Panc1 (cell line): ENCODE measurements around the gene CDH16. TPM values are rescaled to one million over a fixed set of nuclear protein-coding genes. Genes with fewer than 3 reads are reported as not detected.
A peak's percentile ranks its signal among the peaks of the same experiment; 100 is the strongest.

ENCODE experiments used
- ATAC-seq: fragments of 200-7000 bp; cut with Tn5 transposase; 2 replicates; pipeline ENCODE4 v1.9.1; 2020; ENCODE audit warnings: mild to moderate bottlenecking, moderate library complexity
- BruUV-seq: library from RNA; stranded (reverse); fragments of 400-500 nt; replicated peaks from 2 replicates; lab custom pipeline; 2021; lab: Mats Ljungman, UMichigan
- CTCF ChIA-PET: fragments of 300-600 bp; sonication (Branson Sonifier 250); formaldehyde crosslinking; loops from one replicate; lab custom pipeline; 2022; ENCODE audit warnings: antibody characterized with exemption; lab: Charles Lee
- POLR2A ChIA-PET: fragments of 300-600 bp; sonication (Branson Sonifier 250); formaldehyde crosslinking; loops from one replicate; lab custom pipeline; 2022; ENCODE audit warnings: antibody characterized with exemption; lab: Charles Lee
- DNase-seq: peaks from one replicate; pipeline ENCODE4 v3.0.0-alpha.2; 2010; ENCODE audit warnings: low read depth, low spot score
- H3K27ac ChIP-seq: 2 replicates; pipeline ENCODE4 v1.5.1; 2011; ENCODE audit warnings: mild to moderate bottlenecking, low read length, inconsistent platforms
- H3K27me3 ChIP-seq: fragments of 200-500 bp; sonication (Bioruptor generic); 2 replicates; pipeline ENCODE4 v1.6.0; 2014; ENCODE audit warnings: low read length, inconsistent platforms; ENCODE audit not compliant: control insufficient read depth, insufficient read depth
- H3K36me3 ChIP-seq: fragments of 200-500 bp; sonication (Bioruptor generic); 2 replicates; pipeline ENCODE4 v1.5.1; 2014; ENCODE audit warnings: inconsistent platforms, mild to moderate bottlenecking, low read length, moderate library complexity; ENCODE audit not compliant: control insufficient read depth, insufficient read depth
- H3K4me1 ChIP-seq: 2 replicates; pipeline ENCODE4 v1.5.1; 2011; ENCODE audit warnings: inconsistent platforms, mild to moderate bottlenecking, low read length, moderate library complexity; ENCODE audit not compliant: control insufficient read depth, insufficient read depth
- H3K4me3 ChIP-seq, 2 experiments: 2 replicates each; pipeline ENCODE4 v1.5.1; 2011 to 2012; ENCODE audit warnings: low read depth in 2 of 2, low read length in 2 of 2, mild to moderate bottlenecking in 2 of 2, inconsistent platforms in 1 of 2, moderate library complexity in 1 of 2
- H3K9me3 ChIP-seq: fragments of 200-500 bp; sonication (Bioruptor generic); 2 replicates; pipeline ENCODE4 v1.5.1; 2014; ENCODE audit warnings: low read depth, mild to moderate bottlenecking, inconsistent platforms, low read length, moderate library complexity; ENCODE audit not compliant: control insufficient read depth, insufficient read depth
- CTCF ChIP-seq: fragments of 450-650 bp; IDR thresholded peaks from 2 replicates; pipeline ENCODE4 v1.5.1; 2017; ENCODE audit warnings: mild to moderate bottlenecking
- POLR2AphosphoS5 ChIP-seq: IDR thresholded peaks from 2 replicates; pipeline ENCODE4 v1.6.1; 2012; ENCODE audit warnings: mild to moderate bottlenecking, low read depth, low read length, moderate library complexity
- REST ChIP-seq, 2 experiments: IDR thresholded peaks; 2 replicates each; pipeline ENCODE4 v1.6.1; 2011 to 2012; ENCODE audit warnings: low read depth in 2 of 2, control low read depth in 1 of 2, low read length in 1 of 2, mild to moderate bottlenecking in 1 of 2, moderate library complexity in 1 of 2; ENCODE audit not compliant: insufficient read depth in 1 of 2
- SIN3A ChIP-seq: IDR thresholded peaks from 2 replicates; pipeline ENCODE4 v1.6.1; 2012; ENCODE audit warnings: low read depth, mild to moderate bottlenecking, low read length, moderate library complexity, borderline replicate concordance; ENCODE audit not compliant: insufficient read depth
- TCF7L2 ChIP-seq: IDR thresholded peaks from 2 replicates; pipeline ENCODE4 v1.6.1; 2011; ENCODE audit warnings: mild to moderate bottlenecking, low read depth, low read length, inconsistent platforms
- in situ Hi-C: cut with HindIII; loops from 2 replicates; pipeline ENCODE4 v1.10.0; 2016; ENCODE audit warnings: low sequenced_read_pairs, low pct_unique_long_range_greater_than_20kb
- intact Hi-C: fragments of 100-400 bp; cut with micrococcal nuclease; formaldehyde crosslinking; loops from one replicate; pipeline ENCODE4 v1.10.0; 2022; ENCODE audit not compliant: unreplicated experiment
- total RNA-seq: library from RNA; stranded (reverse); gene quantifications from one replicate; pipeline ENCODE4 v1.2.1, GENCODE V29; 2021; ENCODE audit not compliant: unreplicated experiment

Gene CDH16
- total RNA-seq, 1 experiment from 2014 or later, result not detected

GRCh38 chr16:66872943-66873684 lies 45.6 kb downstream of the CDH16 start:
- Histone ChIP-seq H3K9me3 (no peaks in the 10 kb centered on the region), H3K4me1 (peaks cover 14% of the 10 kb centered on the region), H3K27ac (peak overlapping the region; percentile 82), H3K27me3 (no peaks in the 10 kb centered on the region), H3K4me3 (peak overlapping the region; percentile 37 to 59), H3K36me3 (no peaks in the 10 kb centered on the region)
- ChIA-PET CTCF (interaction anchor here (0.5 to 1.5 kb wide), 4 partner anchors 15 to 234 kb away, joined by 3 to 11 read pairs (median 4); partner anchors contain the start of gene NAE1), POLR2A (no interaction called here)
- DNase-seq, result peak; percentile 86
- no TSS peak for BruUV-seq
- intact Hi-C loops, result no loop called here
- ATAC-seq, result peak; percentile 93
- in situ Hi-C loops, result no loop called here
- no peak for TF ChIP-seq REST (IDR thresholded peaks at IDR 0.05; ENCODE audit: insufficient read depth in 1 of 2, low read depth in 2 of 2, low read length in 1 of 2)
- TF ChIP-seq SIN3A, result no peak
- TF ChIP-seq TCF7L2, result no peak
- peak; percentile 92 for TF ChIP-seq CTCF
- TF ChIP-seq POLR2AphosphoS5, result peak; percentile 21; the same call in 1 of the 2 replicates

GRCh38 chr16:66872559-66872942 lies 46.1 kb downstream of the CDH16 start:
- Histone ChIP-seq H3K4me1 (peaks cover 11% of the 10 kb centered on the region), H3K9me3 (no peaks in the 10 kb centered on the region), H3K27me3 (no peaks in the 10 kb centered on the region), H3K27ac (peak overlapping the region; percentile 76), H3K36me3 (no peaks in the 10 kb centered on the region), H3K4me3 (peak overlapping the region; percentile 37 to 59)
- intact Hi-C loops (no loop called here), in situ Hi-C loops (no loop called here)
- CTCF ChIA-PET, result interaction anchor here (1.1 to 1.5 kb wide), 2 partner anchors 42 to 210 kb away, joined by 4 to 5 read pairs; partner anchors contain the start of gene NAE1
- POLR2A ChIA-PET, result no interaction called here
- ATAC-seq (no peak), DNase-seq (no peak)
- BruUV-seq, result no TSS peak
- no peak for TF ChIP-seq POLR2AphosphoS5
- TF ChIP-seq TCF7L2, result no peak
- TF ChIP-seq REST (IDR thresholded peaks at IDR 0.05; ENCODE audit: insufficient read depth in 1 of 2, low read depth in 2 of 2, low read length in 1 of 2), result no peak
- no peak for TF ChIP-seq SIN3A
- no peak for TF ChIP-seq CTCF
